Measurements from ENCODE around the gene RITA1. TPM values are rescaled to one million over a fixed set of nuclear protein-coding genes. Genes with fewer than 3 reads are reported as not detected.

The RITA1 gene
- total RNA-seq, 1 donor from 2014 or later, result 26.6 TPM

DNA sequence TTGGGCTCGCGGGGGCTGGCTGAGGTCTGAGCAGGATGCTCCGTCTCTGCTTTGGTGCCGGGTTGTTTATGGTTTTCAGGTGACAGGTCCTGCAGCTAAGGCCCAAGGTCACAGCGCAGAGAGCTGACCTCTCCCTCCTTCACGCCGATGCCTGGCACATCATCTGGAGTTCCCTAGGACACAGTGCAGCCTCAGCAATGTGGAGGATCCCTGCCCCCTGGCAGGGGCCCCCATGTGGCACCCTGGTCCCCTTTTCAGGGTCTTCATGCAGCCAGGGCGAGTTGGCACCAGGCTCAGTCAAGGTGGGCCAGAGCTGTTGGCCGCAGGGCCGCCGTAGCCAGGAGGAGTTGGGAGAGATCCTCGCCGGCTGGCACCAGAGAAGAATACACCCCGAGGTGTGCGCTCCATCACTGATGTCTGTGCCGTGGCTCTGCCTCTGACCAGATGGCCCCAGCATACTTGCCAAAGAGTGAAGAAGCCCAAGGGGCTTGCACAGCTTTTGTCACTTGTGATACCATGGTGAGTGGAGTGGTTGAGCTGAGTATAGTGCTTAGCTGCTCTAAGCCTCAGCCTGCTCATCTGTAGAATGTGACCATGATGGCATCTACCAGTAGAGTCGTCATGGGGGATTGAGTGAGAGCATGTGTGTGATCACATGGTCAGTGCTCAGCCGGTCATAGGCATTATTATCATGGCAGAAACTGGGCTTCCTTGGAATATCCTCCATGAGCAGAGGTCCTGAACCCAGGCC lies 46.7 kb downstream of the RITA1 start:
- TF ChIP-seq, protein P1, sequence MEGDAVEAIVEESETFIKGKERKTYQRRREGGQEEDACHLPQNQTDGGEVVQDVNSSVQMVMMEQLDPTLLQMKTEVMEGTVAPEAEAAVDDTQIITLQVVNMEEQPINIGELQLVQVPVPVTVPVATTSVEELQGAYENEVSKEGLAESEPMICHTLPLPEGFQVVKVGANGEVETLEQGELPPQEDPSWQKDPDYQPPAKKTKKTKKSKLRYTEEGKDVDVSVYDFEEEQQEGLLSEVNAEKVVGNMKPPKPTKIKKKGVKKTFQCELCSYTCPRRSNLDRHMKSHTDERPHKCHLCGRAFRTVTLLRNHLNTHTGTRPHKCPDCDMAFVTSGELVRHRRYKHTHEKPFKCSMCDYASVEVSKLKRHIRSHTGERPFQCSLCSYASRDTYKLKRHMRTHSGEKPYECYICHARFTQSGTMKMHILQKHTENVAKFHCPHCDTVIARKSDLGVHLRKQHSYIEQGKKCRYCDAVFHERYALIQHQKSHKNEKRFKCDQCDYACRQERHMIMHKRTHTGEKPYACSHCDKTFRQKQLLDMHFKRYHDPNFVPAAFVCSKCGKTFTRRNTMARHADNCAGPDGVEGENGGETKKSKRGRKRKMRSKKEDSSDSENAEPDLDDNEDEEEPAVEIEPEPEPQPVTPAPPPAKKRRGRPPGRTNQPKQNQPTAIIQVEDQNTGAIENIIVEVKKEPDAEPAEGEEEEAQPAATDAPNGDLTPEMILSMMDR (conservative IDR thresholded peaks at IDR 0.05; ENCODE audit: low read depth, low read length), result no peak
- no peak overlapping the region for H3K4me3 ChIP-seq (ENCODE audit: low read depth, low read length)
- no peak for DNase-seq (ENCODE audit: low read depth)

DNA sequence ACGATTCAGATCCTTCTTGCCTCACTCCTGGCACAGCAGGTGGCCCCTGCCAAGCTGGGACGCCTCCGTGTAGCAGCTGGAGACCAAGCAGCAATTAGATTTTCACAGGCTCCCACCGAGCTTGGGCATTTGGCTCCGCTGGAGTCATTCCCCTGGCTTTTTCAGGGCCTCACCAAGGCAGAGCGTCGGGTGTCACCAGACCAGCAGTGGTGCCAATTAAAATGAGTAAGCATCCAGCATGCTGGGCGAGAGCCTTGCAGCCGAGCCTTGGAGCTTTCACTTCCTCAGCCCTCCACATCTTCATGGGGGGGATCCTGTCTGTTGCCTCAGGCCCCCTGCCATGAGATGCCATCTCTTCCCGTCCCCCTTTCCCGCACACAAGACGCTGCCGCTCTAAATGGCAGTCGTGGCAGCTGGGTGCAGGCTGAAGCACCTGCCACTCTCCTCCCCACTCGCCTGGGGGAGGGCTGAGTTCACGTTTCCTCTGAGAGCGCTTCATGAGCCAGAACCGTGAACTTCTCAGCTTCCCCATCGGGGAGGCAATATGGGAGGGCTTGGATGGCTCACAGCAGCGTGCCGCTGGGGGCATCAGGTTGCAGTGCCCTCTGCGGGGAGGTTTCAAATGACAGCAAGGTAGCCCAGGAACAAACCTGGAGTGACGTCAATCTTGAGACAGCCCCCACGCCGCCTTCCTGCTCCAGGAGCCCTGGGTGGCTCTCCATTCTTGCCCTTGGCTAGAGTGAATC lies 47.5 kb downstream of the RITA1 start:
- no peak overlapping the region for H3K4me3 ChIP-seq (ENCODE audit: low read depth, low read length)
- TF ChIP-seq, protein P1 (conservative IDR thresholded peaks at IDR 0.05; ENCODE audit: low read depth, low read length), result no peak
- DNase-seq (ENCODE audit: low read depth), result no peak

DNA sequence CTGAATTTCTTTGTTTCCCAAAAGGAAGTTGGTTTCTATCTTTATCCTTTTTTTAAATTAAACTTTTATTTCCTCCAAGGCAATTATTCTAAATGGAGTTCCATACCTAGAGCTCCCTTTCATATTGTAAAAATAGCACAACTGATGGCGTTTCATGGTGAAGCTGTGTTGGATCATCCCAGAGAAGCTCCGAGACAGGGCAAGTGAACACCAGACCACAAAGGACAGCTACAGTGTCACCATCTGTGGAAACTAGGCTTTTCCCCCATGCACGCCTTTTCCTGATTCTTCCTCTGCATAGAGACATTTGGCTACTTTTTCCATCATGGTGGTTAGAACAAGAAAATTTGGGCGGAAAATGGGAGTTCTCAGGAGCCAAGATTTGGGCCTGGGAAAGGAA lies 48.4 kb downstream of the RITA1 start:
- no peak for DNase-seq (ENCODE audit: low read depth)
- TF ChIP-seq, protein P1 (conservative IDR thresholded peaks at IDR 0.05; ENCODE audit: low read depth, low read length), result no peak
- no peak overlapping the region for H3K4me3 ChIP-seq (ENCODE audit: low read depth, low read length)

DNA sequence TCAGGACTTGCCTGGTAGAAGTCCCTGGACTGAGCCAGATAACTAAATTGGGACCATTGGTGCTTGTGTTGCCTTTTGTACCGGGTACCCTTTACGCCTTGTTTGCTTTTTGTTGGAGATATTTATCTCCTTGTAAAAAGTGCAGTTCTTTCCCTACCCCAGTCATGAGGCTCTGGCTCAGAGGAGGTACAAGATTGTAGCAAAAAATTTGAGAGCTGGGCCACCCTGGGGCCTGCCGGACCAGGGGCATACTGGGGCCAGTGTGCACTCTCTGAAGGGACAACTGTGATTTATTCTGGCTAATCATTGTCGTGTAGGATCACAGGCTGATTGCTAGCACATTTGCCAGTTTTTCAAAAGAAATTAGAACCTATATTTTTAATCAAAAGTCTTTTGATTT lies 49.0 kb downstream of the RITA1 start:
- TF ChIP-seq, protein P1 (conservative IDR thresholded peaks at IDR 0.05; ENCODE audit: low read depth, low read length), result no peak

DNA sequence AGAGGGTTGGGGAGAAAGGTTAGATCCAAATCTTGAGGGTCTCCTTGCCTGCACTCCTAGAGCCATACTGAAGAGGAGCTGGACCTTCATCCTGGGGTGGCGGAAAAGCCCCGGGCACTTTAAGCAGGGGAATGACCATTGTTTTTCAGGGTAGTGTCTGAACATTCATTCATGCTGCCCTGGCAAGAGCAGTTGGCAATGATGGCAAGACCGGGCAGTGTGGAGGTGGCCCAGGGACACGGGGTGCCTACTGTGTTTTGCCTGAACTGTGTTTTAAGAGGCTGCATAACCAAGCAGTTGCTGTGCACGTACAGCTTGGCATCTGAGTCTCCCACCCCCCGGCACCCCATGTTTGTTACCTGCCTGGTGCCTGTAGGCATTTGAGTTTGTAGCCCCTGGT lies 50.5 kb downstream of the RITA1 start:
- no peak for DNase-seq (ENCODE audit: low read depth)
- TF ChIP-seq, protein P1 (conservative IDR thresholded peaks at IDR 0.05; ENCODE audit: low read depth, low read length), result no peak

More for the DNA sequence above, 49.0 kb downstream of the RITA1 start:
- DNase-seq (ENCODE audit: low read depth), result no peak
- H3K4me3 ChIP-seq (ENCODE audit: low read depth, low read length), result no peak overlapping the region

DNA sequence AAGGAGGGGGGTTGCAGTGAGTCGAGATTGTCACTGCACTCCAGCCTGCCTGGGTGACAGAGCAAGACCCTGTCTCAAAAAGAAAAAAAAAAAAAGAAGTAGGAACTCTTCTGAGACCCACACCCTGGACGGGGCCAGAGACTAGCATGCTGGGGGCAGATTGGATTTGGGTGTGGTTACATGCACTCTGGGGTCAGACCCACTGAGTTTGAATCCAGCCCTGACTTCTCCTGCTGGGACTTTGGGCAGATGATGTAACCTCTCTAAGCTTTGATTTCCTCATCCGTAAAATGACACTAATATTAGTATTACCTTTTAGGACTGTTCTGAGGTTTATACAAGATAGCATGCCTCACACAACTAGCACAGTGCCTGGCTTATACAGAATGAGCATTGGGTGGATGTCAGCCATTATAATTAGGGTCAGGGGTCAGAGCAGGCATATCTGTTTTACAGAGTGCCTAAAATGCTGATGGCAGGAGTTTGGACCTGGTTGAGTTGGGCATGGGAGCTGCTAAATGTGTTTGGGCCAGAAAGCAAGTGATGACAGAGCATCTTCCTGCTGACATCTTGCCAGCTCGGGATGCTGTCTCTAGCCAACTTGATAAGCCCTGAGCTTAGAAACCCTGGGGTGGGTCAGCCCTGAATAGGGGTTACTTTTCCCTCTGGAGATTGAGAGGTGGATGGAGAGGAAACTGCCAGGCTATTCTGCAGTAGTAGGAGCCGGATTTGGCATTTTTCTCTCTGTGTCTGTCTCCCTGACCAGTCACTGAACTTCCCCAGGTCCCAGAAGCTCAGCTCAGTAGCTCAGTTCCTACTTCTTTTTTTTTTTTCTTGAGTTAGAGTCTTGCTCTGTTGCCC lies 51.2 kb downstream of the RITA1 start:
- no peak overlapping the region for H3K4me3 ChIP-seq (ENCODE audit: low read depth, low read length)
- no peak for DNase-seq (ENCODE audit: low read depth)
- TF ChIP-seq, protein P1 (conservative IDR thresholded peaks at IDR 0.05; ENCODE audit: low read depth, low read length), result no peak

More for the DNA sequence above, 50.5 kb downstream of the RITA1 start:
- no peak overlapping the region for H3K4me3 ChIP-seq (ENCODE audit: low read depth, low read length)

Measured in epithelial cell of proximal tubule (primary cell).